Activated T-helper 1 cell treated with anti-CD3 and anti-CD28 coated beads, Interleukin-2, amount 50 U/mL, for 16 hours (primary cell): ENCODE data around the gene ALPI.
"Not testable (repeated sequence)": the region's sequence is repeated elsewhere in the genome, so short reads cannot be mapped to it uniquely, and the experiment has no call there.

Experiments used
- DNase-seq, 2 donors: peaks; one replicate each; pipeline ENCODE4 v3.0.0-alpha.2; 2020; ENCODE audit warnings: low read depth in 1 of 2, low spot score in 1 of 2

ALPI gene

GRCh38 chr2:232455426-232456255, at the start of gene ALPI:
Gene ALPI (plus strand): TSS chr2:232456153. CDS start chr2:232456200, 47 bp downstream.
- DNase-seq: no peak

GRCh38 chr2:232406556-232407310, 49.2 kb upstream of the ALPI start, which contains the start of gene ALPG:
Gene ALPG (plus strand): TSS chr2:232406844. CDS start chr2:232406895, 51 bp downstream.
- DNase-seq: no peak

- DNase-seq: not testable (repeated sequence)
These were observed 48.4 kb upstream of the ALPI start for GRCh38 chr2:232407428-232408150.

- not testable (repeated sequence) for DNase-seq
These were observed 47.7 kb upstream of the ALPI start for GRCh38 chr2:232408269-232408668.

- DNase-seq: not testable (repeated sequence)
These were observed 46.3 kb upstream of the ALPI start for GRCh38 chr2:232409617-232410016.

- DNase-seq: no peak
These were observed 45.6 kb upstream of the ALPI start for GRCh38 chr2:232410238-232410900.

GRCh38 chr2:232411901-232412629, 43.9 kb upstream of the ALPI start:
- no peak for DNase-seq

GRCh38 chr2:232412986-232413385, 43.0 kb upstream of the ALPI start:
- DNase-seq: no peak

- DNase-seq: no peak
These were observed 40.7 kb upstream of the ALPI start for GRCh38 chr2:232415138-232415690.

GRCh38 chr2:232415736-232416520, 40.0 kb upstream of the ALPI start:
- DNase-seq: no peak

- no peak for DNase-seq
These were observed 39.2 kb upstream of the ALPI start for GRCh38 chr2:232416521-232417470.

GRCh38 chr2:232417489-232417888, 38.5 kb upstream of the ALPI start:
- no peak for DNase-seq

- DNase-seq: no peak
These were observed 37.9 kb upstream of the ALPI start for GRCh38 chr2:232418056-232418455.

GRCh38 chr2:232418466-232419244, 37.3 kb upstream of the ALPI start:
- no peak for DNase-seq

GRCh38 chr2:232419245-232420072, 36.5 kb upstream of the ALPI start:
- DNase-seq: no peak

- no peak for DNase-seq
These were observed 35.9 kb upstream of the ALPI start for GRCh38 chr2:232420073-232420454.
